Activated T-cell treated with anti-CD3 and anti-CD28 coated beads for 24 hours (primary cell): Measurements from ENCODE around the gene ECE1.
"Not testable (repeated sequence)": the region's sequence is repeated elsewhere in the genome, so short reads cannot be mapped to it uniquely, and the experiment has no call there.

Experiments used
- DNase-seq: peaks from one replicate; pipeline ENCODE4 v3.0.0-alpha.2; 2020; ENCODE audit warnings: low read depth

ECE1 gene

GRCh38 chr1:21291964-21292363 is 1.7 kb upstream of the ECE1 start:
- no peak for DNase-seq

DNA sequence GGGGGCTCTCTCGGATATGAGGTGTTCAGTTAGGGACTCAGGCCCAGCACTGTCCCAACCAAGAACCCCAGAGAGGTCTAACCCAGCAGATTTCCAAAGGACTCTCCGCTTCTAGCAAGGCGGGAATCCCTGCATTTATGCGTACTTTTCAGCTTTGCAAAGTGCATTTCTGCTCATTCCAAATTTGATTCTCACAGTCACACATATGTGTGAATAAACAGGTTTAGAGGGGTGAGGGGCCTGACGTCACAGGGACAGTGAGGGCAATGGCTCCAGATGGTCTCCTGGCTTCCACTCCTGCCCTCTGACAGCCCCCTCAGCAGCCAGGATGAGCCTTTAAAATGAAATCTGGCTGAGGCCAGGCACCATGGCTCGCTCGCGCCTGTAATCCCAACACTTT is 921 bp upstream of the ECE1 start:
- no peak for DNase-seq

DNA sequence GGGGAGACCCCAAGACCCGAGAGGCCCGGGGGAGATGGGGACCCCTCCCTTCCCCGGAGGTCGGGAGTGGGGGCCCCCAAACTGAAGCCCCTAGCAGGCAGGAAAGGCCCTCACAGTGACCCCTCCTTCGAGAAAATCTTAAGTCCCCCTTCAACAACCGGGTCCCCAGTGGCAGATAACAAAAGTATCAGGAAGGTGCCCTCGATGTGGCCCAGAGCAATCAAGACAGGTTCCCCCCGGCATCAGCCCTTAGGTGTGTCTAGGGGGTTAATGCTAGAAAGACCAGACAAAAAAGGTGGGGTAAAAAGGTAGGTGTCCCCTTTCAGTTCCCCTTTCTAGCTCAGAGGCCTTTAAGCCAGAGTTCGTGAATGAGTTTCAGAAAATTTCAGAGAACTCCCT is 282 bp upstream of the ECE1 start:
- DNase-seq = no peak

- DNase-seq = no peak
Measured at GRCh38 chr1:21289127-21289526, 1.1 kb downstream of the ECE1 start.

- DNase-seq = no peak
Measured at GRCh38 chr1:21287905-21288514, 2.3 kb downstream of the ECE1 start.

DNA sequence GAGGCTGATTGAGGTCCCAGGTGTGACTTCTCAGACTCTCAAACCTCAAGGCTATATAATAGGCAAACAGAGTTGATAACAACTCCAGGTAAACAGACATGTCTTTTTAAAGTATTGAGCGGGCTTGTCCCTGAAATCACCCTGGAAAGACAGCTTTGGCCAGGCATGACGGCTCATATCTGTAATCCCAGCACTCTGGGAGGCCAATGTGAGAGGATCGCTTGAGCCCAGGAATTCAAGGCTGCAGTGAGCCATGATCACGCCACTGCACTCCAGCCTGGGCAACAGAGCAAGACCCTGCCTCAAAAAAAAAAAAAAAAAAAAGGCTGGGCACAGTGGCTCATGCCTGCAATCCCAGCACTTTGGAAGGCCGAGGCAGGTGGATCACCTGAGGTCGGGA is 4.9 kb downstream of the ECE1 start:
- not testable (repeated sequence) for DNase-seq

DNA sequence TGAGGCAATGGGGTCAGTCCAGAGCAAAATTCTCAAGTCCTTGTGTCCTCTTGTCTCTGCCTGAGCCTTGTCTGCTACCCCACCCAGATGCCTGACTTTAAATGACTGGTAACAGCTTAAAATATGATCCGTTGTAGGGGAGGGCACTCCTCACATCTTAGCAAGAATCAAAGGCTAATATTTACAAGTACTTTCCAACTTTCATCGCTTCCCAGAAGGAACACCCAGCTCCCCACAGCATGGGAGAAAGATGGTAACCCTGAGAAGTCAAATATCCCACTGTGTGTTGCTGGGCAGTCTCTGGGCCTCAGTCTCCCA is 5.2 kb downstream of the ECE1 start:
- no peak for DNase-seq

- DNase-seq = no peak
Measured at GRCh38 chr1:21284206-21285054, 5.8 kb downstream of the ECE1 start.

DNA sequence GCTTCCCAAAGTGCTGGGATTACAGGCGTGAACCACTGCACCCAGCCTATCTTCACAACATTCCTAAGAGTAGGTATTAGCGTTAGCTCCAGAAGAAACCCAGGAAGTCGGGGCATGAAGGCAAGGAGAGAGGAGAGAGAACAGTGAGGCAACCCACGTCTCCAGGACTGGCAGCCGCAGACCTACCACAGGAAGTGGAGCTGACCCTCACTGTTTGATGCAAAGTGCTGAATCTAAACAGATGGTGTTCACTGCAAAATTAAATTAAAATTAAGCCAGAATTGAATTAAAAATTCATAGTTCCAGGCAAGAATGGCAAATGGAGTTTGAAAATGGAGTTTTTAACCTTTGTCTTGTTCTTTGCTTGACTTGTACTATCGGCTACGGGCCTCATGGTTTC is 6.7 kb downstream of the ECE1 start:
- no peak for DNase-seq

GRCh38 chr1:21282020-21282419 is 8.2 kb downstream of the ECE1 start:
- not testable (repeated sequence) for DNase-seq

DNA sequence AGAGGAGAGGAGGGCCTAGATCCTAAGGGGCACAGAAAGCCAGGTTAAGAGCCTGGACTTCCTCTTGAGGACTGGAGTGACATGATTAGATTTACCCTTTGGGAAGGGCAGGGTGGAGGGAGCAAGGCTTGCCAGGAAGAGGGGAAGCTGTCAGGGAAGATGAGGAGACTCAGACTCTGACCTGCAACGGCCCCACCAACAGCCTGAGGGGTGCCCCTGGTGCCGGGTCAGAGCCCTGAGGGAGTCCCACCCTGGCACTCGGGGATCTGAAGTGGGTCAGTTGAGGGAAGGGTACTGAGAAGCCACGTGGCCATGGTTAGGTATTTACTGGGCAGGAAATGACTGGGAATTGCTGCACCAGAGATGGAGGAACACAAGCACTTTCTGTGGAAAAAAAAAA is 9.8 kb downstream of the ECE1 start:
- DNase-seq = no peak

DNA sequence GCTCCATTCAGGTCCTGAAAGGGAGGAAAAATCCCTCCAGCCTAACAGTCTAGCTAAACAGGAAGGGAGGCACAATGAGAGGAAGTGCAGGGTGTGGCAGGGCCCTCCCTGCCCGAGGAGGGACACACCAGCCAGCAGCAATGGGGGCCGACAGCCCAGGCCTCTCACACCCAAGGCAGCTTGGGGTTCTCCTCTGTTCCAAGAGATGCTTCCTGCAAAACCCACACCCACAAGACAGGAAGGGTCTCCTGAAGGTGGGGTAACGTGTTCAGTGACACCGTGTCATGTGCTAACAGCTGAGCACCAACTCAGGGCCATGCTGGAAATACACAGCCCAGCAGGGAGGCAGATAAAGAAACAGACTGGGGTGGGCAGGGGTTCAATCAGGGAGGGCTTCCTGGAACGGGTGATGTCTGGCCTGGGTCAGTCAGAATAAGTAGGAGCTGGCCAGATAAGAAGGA is 10.2 kb downstream of the ECE1 start:
- DNase-seq = no peak

DNA sequence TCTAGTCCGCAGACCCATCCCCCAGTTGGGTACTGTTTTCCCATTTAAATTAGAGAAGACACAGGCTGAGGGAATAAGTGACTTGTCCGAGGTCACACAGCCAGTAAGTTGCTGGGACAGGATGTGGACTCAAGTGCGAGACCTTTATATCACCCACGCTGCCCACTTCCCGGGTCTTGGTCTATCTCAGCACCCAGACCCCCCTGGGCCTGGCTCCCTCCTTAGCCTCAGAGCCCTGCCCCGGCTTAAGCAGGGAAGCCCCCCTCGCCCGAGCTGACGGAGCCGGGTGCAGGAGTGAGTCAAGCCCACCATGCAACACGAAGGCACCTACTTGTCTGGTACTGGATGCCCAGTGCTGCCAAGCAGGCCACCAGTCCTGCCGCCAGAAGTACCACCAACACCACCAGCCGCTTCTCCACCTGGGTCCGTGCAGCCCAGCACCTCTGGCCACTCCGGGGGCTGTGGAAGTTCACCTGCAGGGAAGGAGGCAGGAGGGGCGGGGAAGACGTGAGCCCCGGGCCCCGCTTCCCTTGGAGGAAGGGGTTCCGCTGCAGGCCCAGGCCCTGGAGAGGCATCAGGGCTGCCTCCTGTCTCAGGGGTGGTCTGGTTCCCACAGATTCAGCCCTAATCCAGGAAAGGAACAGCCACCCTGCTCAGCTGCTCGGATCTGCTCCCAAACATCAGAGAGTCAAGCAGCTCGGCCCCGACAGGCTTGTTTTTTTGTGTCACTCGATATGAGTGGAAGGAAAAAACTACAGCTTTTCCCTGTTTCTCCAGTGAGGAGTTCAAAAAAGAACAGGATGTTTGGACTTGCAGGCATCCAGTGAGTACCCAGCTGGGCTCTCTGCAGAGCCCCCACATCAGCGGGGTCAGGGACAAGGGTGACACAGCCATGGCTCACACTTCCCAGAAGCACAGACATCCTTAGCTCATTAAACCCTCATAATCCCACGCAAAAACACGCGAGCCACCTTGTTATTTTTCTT is 11.1 kb downstream of the ECE1 start:
- no peak for DNase-seq

DNA sequence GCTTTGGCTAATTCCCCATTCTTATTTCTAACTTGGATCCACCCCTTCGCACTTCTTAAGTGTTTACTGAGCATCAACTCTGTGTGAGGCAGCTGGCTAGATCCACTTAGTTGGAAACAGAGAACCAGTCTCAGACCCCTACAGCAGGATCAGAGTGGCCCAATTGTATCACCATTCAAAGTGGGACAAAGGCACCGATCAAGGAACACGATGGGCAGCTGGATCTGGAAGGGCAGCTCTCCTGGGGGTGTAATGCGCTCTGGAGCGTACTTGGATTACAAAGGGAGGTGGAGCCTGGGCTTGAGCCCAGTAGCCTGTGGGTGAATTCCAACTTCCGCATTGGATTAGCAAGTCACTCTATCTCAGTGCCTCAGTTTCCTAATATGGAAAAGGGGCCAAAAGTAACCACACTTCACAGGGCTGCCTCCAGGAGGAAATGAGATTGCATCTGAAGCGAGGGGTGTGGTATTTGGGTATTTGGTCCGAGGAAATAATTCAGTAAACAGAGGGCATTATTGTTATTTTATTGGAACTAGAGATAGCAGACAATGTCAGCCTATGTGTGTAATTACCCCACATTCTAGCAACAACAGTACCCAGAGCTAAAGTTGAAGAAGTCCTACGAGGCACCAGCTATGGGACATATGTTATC is 11.9 kb downstream of the ECE1 start:
- no peak for DNase-seq

GRCh38 chr1:21277180-21277579 is 13.1 kb downstream of the ECE1 start:
- DNase-seq = no peak

DNA sequence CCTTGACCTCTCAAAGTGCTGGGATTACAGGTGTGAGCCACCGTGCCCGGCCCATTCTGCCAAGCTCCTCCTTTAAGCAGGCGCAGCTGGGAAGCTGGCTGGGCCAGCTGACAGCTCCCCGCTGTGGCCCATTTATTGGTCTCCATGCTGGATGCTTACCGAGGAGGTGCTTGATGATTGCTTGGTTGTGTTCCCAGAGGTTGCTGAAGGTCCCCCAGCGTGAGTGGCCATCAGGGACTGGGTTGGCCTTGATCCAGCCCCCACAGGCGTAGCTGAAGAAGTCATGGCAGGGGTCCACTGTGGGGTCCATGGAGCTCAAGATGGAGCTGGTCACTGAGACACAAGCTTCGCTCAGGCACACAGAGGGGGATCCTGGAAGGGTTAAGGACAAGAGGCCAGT is 17.7 kb downstream of the ECE1 start:
- DNase-seq = no peak

- DNase-seq = no peak
Measured at GRCh38 chr1:21271550-21271949, 18.7 kb downstream of the ECE1 start.

DNA sequence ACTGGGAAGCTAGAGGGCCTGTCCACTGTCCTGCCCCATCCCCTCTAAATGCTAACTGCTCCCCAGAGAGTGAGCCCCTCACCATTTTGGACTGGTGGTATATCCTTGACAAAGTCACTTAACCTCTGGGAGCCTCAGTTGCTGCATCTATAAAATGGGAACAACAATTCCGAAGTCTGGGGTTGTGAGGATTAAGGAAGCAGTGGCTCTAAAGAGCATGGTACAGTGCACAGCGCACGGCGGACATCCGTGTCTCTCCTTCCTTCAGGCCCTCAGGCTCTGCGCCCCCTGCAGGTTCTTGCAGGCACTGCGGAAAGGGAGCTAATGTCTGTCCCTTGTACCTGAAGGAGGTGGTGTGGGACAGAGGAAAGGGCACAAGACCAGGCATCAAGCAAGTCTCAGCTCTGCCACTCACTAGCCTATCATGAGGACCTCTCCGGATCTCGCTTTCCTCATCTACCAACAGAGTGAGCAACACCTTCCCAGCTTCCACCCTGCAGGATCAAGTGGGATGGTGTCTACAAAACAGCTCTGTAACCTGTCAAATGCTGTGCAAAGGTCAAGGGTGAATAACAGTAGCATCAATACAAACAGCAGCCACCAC is 20.1 kb downstream of the ECE1 start:
- peak; percentile 76 for DNase-seq

DNA sequence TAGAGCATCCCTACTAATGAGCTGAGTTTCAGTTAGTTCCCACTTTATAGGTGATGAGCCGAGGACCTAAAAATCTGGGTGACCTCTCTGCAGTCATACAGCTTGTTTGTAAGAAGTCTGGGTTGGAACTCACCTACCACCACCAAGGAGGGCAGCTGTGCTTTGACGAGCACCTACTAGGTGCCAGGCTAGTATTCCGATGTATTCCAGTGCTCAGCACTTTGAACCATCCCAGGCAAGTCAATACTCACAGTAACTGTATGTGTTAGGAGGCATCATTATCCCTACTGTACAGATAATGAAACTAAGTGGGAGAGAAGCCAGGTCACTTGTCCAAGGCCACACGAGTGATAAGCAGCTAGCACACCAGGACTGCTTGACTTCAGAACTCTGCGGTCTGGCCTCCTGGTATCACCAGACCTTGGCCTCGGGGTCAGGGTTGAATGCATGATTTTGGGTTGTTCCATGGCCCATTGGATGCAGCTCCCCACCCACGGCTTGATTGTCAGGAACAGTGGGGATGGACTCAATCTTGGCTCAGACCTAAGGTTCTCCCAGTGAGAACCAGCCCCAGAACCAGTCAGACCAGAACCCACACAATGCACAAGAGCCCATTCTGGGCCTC is 20.7 kb downstream of the ECE1 start:
- DNase-seq = no peak

DNA sequence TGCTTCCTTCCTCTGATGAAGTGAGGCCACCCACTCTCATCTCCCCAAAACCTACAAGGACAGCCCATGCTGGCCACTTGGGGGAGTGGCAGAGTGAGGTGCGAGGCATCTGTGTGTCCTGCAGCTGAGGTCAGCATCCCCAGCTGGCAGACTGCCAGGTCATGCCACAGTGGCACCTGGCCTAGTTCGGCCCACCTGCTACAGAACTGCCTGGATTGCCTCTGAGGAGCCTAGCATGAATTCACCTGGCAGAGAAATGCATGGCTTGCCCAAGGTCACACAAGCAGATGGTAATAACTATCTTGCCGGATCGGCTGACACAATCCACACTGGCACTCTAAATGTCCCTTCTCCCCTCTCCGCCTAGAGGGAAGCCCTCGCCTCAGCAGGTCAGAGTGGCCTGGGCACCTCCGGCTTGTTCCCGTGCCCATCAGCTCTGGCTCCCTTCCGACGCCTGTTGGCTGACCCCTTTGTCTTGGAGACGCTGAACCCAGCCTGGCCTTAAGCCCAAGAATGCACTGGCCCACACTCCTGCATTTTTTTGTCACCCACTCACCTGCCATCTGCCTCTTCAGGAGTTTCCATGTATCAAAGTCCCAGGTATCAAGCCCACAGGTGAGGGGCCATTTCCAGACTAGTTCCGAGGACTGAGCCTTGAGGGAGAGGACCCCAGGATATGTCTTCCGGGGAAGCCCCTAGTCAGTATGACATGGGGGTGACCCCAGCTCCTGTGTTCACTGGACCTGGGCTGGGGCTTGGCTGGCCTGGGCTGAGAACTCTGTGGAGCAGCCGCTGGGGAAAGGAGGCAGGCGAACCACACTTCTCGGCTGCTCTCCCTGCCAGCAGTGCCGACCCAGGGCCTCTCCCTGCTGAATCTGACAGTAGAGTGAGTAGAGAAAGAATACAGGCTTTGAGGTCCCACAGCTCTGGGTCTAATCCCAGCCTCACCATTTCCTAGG is 21.7 kb downstream of the ECE1 start:
- no peak for DNase-seq
